Activated CD4-positive, alpha-beta T cell treated with anti-CD3 and anti-CD28 coated beads, Interleukin-2, amount 10 ng/mL, durations not matched to agents 24 days and 14 days (primary cell): ENCODE data around the gene CIBAR2. TPM values are rescaled to one million over a fixed set of nuclear protein-coding genes. Genes with fewer than 3 reads are reported as not detected.

Source experiments
- DNase-seq: peaks from one replicate; pipeline ENCODE4 v3.0.0; 2022
- H3K27ac Mint-ChIP-seq: one replicate; pipeline ENCODE4 v1.8.0; 2022; ENCODE audit warnings: mild to moderate bottlenecking, mixed read lengths
- H3K27me3 Mint-ChIP-seq: one replicate; pipeline ENCODE4 v1.8.0; 2022; ENCODE audit warnings: mixed read lengths
- H3K36me3 Mint-ChIP-seq: one replicate; pipeline ENCODE4 v1.8.0; 2022; ENCODE audit warnings: low read depth, mild to moderate bottlenecking, mixed read lengths
- H3K4me1 Mint-ChIP-seq: one replicate; pipeline ENCODE4 v1.8.0; 2021; ENCODE audit warnings: mixed read lengths
- H3K4me3 Mint-ChIP-seq: one replicate; pipeline ENCODE4 v1.8.0; 2022; ENCODE audit warnings: mild to moderate bottlenecking, moderate library complexity, mixed read lengths
- H3K9me3 Mint-ChIP-seq: one replicate; pipeline ENCODE4 v1.8.0; 2021; ENCODE audit warnings: mixed read lengths
- intact Hi-C: fragments of 100-400 bp; cut with micrococcal nuclease; formaldehyde crosslinking; loops from one replicate; pipeline ENCODE4 v1.15.1; 2023
- total RNA-seq: library from RNA; stranded (reverse); gene quantifications from 2 replicates; pipeline ENCODE4 v1.2.3, GENCODE V29; 2022

CIBAR2 gene
- total RNA-seq, 1 donor from 2014 or later: not detected

DNA sequence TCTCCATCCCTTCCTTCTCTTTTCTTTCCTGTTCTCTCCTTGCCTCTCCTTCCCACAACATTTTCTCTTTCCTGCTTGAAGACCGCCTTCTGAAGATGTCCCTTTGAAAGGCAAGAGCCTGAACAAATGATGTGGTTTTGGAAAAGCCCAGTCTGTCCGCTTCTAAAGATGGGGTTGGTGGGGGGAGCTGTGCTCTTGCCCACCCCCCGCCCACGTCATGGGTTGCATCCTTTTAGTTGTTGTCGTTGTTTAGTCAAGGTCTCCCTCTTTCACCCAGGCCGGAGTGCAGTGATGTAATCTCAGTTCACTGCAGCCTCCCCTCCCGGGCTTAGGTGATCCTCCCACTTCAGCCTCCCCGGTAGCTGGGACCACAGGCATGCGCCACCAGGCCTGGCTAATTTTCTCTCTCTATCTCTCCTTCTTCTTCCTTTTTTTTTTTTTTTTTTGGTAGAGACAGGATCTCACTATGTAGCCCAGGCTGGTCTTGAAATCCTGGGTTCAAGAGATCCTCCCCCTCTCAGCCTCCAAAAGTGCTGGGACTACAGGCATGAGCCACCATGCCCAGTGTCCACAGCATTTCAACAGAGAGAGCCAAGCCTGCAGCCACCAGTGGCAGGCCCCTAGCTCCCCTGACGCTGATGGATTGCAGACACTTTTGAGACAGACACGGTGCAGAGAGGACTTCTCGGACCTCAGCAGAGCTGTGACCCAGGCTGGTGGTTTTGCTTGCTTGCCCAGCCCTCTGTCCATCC lies 26.0 kb upstream of the CIBAR2 start:
- DNase-seq: no peak
- Mint-ChIP-seq H3K36me3 (no peaks in the 10 kb centered on the region), H3K27ac (no peak overlapping the region), H3K9me3 (no peaks in the 10 kb centered on the region), H3K4me1 (peaks cover 4% of the 10 kb centered on the region), H3K4me3 (no peak overlapping the region), H3K27me3 (peaks cover 38% of the 10 kb centered on the region)
- intact Hi-C loops: no loop called here

DNA sequence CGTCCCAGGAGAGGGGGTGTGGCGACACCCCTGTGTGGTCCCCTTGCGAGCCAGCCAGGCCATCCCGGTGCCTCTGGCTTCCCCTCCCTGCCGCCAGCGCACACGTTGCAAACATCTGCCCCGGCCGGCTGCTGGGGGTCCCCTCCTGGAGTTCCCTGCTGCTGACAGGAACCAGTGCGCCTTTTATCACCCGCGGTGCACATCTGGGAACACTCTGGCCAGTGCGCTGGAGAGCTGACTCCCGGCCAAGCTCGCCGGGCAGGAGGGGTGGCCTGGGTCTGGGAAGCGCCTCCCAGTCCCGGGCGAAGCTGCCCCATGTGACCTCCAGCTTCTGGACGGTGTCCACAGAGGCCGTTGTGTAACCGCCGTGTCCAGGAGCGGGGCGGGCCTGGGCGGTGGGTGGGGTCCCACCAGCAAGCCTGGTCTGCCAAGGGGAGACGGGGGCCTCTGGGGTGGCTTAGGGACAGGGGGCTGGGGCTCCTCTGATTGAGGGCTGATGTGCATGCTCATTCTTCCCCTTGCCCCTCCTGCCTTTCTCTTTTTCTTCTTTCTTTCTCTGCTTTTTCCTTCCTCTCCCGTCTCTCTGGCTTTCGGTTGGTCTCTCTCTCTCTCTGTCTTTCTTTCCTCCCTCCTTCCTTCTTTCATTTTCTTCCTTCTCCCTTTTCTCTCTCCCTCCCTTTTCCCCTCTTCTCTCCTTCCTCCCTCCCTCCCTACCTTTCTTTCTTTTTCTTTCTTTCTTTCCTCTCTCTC lies 25.2 kb upstream of the CIBAR2 start:
- Mint-ChIP-seq H3K4me1 (peaks cover 4% of the 10 kb centered on the region), H3K4me3 (no peak overlapping the region), H3K36me3 (no peaks in the 10 kb centered on the region), H3K27ac (no peak overlapping the region), H3K27me3 (peaks cover 38% of the 10 kb centered on the region), H3K9me3 (no peaks in the 10 kb centered on the region)
- DNase-seq: no peak
- intact Hi-C loops: no loop called here

DNA sequence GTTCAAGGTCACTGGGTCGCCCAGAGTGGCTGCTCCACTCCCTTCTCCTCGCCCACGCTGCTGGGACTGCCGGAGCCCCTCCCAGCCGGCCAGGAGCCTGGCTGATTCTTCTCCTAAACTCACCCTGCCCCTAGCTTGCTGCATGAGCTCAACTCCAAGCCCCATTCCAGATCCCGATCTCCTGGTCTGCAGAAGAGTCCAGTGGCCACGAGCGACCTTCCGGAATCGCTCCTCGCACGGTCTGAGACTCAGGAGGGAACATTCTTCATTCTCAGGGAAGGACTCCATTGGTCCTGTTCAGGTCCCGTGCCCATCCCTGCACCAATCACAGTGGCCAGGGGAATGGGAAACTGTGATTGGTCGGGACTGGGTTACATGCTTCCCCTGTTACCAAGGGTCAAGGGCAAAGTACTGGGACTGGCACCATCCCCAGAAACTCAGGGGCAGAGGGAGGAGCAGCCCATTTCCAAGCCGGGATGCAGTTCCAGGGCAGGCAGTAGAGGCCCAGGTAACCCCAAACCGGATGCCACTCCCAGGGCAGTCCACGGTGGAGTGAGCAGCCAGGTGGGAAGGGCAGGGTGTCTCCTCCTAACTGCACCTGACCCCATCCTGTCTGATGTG lies 24.5 kb upstream of the CIBAR2 start:
- Mint-ChIP-seq H3K4me3 (no peak overlapping the region), H3K9me3 (no peaks in the 10 kb centered on the region), H3K36me3 (no peaks in the 10 kb centered on the region), H3K27me3 (peaks cover 38% of the 10 kb centered on the region), H3K27ac (no peak overlapping the region), H3K4me1 (peaks cover 4% of the 10 kb centered on the region)
- intact Hi-C loops: no loop called here
- no peak for DNase-seq

DNA sequence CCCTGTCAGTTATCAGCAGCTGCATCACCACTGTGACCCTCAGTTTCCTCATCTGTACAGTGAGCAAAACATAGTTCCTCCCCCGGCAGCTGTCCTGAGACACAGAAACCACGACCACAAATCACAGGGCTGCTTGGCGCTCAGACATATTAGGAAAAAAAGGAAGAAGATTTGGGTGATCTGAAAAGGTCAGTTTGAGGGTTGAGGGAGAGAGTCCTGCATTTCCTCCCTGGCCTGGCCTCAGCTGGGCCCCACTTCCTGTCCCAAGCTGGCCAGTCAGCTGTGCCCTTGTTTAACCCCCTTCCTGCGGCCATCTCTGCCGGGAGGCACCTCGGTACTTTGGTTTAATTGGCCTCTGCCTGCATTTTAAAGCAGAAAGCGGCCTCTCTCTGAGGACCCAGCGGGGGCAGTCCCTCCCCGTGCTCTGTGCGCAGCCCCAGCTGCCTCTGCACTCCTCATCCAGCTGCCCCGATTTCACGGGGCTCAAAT lies 24.0 kb upstream of the CIBAR2 start:
- H3K27ac Mint-ChIP-seq: no peak overlapping the region
- no peak overlapping the region for H3K4me3 Mint-ChIP-seq
- intact Hi-C loops: no loop called here
- no peaks in the 10 kb centered on the region for H3K36me3 Mint-ChIP-seq
- peaks cover 4% of the 10 kb centered on the region for H3K4me1 Mint-ChIP-seq
- no peak for DNase-seq
- no peaks in the 10 kb centered on the region for H3K9me3 Mint-ChIP-seq
- H3K27me3 Mint-ChIP-seq: peaks cover 38% of the 10 kb centered on the region

DNA sequence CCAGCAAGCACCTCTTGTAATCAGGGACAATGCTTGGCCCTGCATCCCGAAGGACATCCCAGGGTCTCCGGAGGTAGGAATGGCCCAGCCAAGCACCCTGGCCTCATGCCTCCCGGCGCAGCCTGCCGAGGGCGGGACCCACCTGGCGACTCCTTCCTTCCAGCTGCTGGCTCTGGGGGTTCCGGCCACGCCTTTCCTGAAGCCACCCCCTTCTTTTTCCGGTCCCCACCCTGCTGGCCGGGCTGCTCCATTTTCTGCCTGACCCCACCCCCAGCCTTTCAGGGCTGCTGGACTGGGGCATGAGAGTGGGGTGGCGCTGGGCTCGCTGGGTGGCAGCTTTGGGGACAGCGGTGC lies 22.5 kb upstream of the CIBAR2 start:
- Mint-ChIP-seq H3K4me1 (peaks cover 3% of the 10 kb centered on the region), H3K4me3 (no peak overlapping the region), H3K9me3 (no peaks in the 10 kb centered on the region)

DNA sequence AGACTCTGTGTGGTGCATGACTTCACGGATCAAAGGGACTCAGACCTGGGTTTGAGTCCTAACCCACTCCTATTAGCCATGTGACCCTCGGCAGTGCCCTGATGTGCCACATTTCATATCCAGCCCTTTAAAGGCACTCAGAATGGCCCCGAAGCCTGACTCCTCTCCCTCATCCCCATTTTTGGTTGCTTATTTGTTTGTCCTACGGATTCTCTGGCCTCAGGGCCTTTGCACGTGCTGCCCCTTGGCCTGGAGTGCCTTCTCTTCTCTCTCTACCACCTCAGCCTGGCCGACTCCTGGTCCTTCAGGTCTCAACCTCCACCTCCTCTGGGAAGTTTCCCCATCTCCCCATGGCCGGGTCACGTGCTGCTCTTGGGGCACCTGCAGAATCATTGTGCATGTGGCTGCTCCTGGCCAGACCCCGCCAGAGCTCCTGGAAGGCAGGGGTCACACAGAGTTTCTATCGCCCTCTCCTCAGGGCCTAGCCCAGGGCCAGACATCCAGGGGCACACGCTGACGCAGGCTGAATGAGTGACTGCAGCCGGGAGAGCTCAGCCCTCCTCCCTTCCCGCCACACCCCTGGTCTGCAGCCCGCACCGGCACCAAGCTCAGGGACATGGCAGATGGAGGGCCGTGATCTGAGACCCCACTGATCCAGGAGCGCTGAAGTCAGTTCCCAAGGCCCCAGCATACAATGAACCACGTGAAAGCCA lies 22.0 kb upstream of the CIBAR2 start:
- Mint-ChIP-seq H3K4me1 (peaks cover 2% of the 10 kb centered on the region), H3K9me3 (no peaks in the 10 kb centered on the region), H3K4me3 (no peak overlapping the region), H3K36me3 (no peaks in the 10 kb centered on the region), H3K27ac (no peak overlapping the region), H3K27me3 (peaks cover 34% of the 10 kb centered on the region)
- no peak for DNase-seq
- intact Hi-C loops: no loop called here

More for the DNA sequence above, 22.5 kb upstream of the CIBAR2 start:
- Mint-ChIP-seq H3K36me3 (no peaks in the 10 kb centered on the region), H3K27ac (no peak overlapping the region), H3K27me3 (peaks cover 40% of the 10 kb centered on the region)
- no peak for DNase-seq
- intact Hi-C loops: no loop called here

DNA sequence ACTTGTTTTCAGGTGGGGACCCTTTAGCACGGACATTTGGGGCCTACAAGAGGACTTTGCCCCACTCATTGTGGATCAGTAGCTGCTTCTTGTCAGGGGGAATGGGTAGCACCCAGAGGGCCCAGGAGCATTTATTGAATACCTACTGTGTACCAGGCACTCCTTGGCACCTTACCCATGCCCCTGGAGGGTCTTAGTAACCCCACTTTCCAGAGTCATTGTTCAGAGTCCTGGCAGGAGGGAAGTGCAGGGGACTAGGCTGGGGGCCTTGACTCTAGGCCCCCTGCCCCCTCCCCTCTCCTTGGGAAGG lies 21.0 kb upstream of the CIBAR2 start:
- no peak overlapping the region for H3K4me3 Mint-ChIP-seq
- intact Hi-C loops: no loop called here
- no peak overlapping the region for H3K27ac Mint-ChIP-seq
- DNase-seq: no peak
- no peaks in the 10 kb centered on the region for H3K36me3 Mint-ChIP-seq
- peaks cover 25% of the 10 kb centered on the region for H3K27me3 Mint-ChIP-seq
- peaks cover 2% of the 10 kb centered on the region for H3K4me1 Mint-ChIP-seq
- no peaks in the 10 kb centered on the region for H3K9me3 Mint-ChIP-seq

DNA sequence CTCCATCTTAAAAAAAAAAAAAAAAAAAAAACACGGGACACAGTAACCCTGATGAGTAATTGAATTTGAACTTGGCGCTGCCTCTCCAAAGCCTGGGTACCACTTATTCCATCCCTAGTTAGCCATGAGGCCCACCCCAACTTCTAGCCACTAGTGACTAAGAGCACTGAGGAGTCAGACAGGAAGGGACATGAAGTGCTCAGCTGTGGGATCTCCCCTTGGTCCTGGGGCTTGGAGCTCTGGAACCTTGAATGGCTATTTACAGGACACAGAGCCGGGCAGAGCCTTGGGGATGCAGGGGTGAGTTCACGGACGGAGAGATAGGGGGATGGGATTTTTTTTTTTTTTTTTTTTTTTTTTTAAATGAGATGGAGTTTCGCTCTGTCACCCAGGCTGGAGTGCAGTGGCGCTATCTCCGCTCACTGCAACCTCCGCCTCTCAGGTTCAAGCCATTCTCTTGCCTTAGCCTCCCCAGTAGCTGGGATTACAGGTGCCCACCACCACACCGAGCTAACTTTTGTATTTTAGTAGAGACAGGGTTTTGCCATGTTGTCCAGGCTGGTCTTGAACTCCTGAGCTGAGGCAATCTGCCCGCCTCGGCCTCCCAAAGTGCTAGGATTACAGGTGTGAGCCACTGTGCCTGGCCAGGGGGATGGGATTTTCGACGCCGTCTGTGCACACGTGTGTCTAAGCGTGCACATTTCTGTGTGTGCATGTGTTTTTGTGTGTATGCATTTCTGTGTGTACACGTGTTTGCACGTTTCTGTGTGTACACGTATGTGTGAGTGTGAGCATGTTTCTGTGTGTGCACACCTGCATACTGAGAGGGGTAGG lies 20.4 kb upstream of the CIBAR2 start:
- intact Hi-C loops: no loop called here
- no peaks in the 10 kb centered on the region for H3K36me3 Mint-ChIP-seq
- no peak overlapping the region for H3K4me3 Mint-ChIP-seq
- peaks cover 19% of the 10 kb centered on the region for H3K27me3 Mint-ChIP-seq
- H3K4me1 Mint-ChIP-seq: peaks cover 2% of the 10 kb centered on the region
- H3K27ac Mint-ChIP-seq: no peak overlapping the region
- no peaks in the 10 kb centered on the region for H3K9me3 Mint-ChIP-seq
- DNase-seq: no peak

DNA sequence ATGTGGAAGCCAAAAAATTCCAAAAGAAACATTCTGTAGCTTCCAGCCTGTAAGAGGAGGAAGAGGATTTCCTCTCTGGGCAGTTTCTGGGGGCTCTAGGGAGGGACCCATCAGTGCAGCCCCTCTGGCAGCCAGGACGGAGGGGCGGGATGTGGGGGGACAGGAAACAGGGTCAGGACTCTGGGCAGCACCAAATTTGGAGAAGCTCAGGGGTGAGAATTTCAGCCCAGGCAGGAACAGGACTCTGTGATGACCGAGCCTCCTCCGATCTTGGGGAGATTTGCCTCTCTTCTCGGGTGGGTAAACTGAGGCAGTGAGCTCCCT lies 18.4 kb upstream of the CIBAR2 start:
- no peak overlapping the region for H3K4me3 Mint-ChIP-seq
- H3K36me3 Mint-ChIP-seq: no peaks in the 10 kb centered on the region
- H3K4me1 Mint-ChIP-seq: peaks cover 9% of the 10 kb centered on the region
- peaks cover 5% of the 10 kb centered on the region for H3K27me3 Mint-ChIP-seq
- no peaks in the 10 kb centered on the region for H3K9me3 Mint-ChIP-seq
- intact Hi-C loops: no loop called here
- no peak for DNase-seq
- H3K27ac Mint-ChIP-seq: no peak overlapping the region

DNA sequence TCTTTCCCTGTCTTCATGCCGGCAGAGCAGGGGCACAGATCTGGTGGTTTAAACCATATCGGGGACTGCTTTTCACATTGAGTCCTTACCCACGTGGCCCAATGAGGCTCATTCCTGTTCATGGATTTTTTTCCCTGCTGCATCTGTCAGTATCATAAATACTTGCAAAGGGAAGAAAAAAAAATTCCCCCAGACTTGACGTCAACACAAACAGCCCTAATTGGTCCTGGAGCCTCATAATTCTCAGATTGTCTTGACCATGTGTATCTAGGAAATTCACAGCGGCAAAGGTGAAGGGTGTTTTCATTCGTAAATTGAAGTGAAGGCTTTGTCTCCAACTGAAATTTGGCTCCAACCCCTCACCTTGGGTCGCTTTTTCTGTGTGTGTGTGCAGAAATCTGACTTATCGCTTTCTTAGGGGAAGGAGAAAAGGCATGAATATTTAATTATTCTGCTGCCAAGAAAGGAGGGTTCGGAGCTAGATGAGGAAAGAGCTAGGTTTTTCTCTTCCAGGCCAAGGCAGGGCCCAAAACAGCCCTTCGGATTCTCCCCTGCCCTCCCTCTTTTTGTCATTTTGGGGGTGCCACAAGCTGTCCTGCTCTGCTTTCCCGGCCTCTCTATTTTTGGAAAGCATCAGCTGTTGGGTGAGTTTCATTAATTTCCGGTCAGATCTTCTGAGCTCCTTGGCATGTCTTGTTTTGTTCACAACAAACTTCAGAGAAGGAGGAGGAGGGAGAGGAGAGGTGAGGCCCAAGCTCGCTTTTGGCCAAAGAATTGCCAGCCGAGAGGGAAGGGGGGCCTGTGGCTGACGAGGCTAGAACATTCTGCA lies 17.8 kb upstream of the CIBAR2 start:
- Mint-ChIP-seq H3K4me1 (peaks cover 9% of the 10 kb centered on the region), H3K9me3 (no peaks in the 10 kb centered on the region), H3K4me3 (no peak overlapping the region), H3K27ac (no peak overlapping the region), H3K36me3 (no peaks in the 10 kb centered on the region), H3K27me3 (peaks cover 3% of the 10 kb centered on the region)
- no peak for DNase-seq
- intact Hi-C loops: no loop called here

DNA sequence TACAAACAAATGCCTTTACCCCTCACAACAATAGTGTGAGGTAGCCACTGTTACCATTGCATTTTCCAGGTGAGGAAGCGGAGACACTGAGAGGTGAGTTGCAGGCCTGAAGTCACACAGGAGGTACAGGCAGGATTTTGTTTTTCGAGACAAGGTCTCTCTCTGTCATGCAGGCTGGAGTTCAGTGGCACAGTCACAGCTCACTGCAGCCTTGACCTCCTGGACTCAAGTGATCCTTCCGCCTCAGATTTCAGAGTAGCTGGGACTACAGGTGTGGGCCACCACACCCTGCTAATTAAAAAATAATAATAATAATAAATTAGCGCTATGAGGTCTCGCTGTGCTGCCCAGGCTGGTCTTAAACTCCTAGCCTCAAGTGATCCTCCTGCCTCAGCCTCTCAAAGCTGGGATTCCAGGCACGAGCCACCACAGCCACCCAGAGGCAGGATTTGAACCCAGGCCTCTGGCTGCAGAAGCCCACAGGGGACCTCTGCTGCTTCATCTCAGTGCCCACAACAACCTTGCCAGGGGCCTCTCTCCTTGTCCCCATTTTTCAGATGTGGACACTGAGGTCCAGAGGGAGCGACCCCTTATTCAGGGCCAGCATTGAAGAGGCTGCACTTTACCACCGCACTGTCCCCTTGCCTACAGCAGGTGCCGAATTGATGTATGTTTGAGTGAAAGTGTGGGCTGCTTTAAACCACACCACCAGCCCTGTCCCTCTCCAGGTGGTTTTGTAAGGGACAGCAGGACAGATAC lies 16.0 kb upstream of the CIBAR2 start:
- peaks cover 3% of the 10 kb centered on the region for H3K27me3 Mint-ChIP-seq
- no peaks in the 10 kb centered on the region for H3K9me3 Mint-ChIP-seq
- intact Hi-C loops: no loop called here
- H3K4me3 Mint-ChIP-seq: no peak overlapping the region
- H3K4me1 Mint-ChIP-seq: peaks cover 9% of the 10 kb centered on the region
- no peaks in the 10 kb centered on the region for H3K36me3 Mint-ChIP-seq
- H3K27ac Mint-ChIP-seq: no peak overlapping the region
- DNase-seq: no peak

DNA sequence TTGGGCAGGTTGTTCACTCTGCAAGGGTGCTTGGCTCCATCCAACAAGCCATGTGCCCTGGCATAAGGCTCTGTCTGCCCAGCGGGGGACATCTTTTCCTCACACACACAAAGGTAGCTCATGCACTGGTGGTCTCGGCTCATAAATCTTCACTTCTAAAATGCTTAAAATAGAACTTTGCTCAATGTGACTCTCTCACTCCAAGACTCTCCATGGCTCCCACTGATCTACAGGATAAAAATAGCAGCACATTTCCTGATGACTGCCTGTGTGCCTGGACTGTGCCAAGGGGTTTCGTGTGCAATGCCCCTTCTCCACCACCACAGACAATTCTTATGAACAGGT lies 15.1 kb upstream of the CIBAR2 start:
- peak overlapping the region; percentile 25 for H3K27ac Mint-ChIP-seq
- peaks cover 3% of the 10 kb centered on the region for H3K27me3 Mint-ChIP-seq
- no peak for DNase-seq
- intact Hi-C loops: no loop called here
- H3K4me3 Mint-ChIP-seq: peak overlapping the region; percentile 3
- H3K36me3 Mint-ChIP-seq: no peaks in the 10 kb centered on the region
- peaks cover 9% of the 10 kb centered on the region for H3K4me1 Mint-ChIP-seq
- no peaks in the 10 kb centered on the region for H3K9me3 Mint-ChIP-seq
